Measurements from ENCODE around the gene INPP5D. TPM values are rescaled to one million over a fixed set of nuclear protein-coding genes. Genes with fewer than 3 reads are reported as not detected.
A peak's percentile ranks its signal among the peaks of the same experiment; 100 is the strongest.
"Not testable (repeated sequence)": the region's sequence is repeated elsewhere in the genome, so short reads cannot be mapped to it uniquely, and the experiment has no call there.

The INPP5D gene
- polyA plus RNA-seq, 1 donor from 2014 or later = 220 TPM

DNA sequence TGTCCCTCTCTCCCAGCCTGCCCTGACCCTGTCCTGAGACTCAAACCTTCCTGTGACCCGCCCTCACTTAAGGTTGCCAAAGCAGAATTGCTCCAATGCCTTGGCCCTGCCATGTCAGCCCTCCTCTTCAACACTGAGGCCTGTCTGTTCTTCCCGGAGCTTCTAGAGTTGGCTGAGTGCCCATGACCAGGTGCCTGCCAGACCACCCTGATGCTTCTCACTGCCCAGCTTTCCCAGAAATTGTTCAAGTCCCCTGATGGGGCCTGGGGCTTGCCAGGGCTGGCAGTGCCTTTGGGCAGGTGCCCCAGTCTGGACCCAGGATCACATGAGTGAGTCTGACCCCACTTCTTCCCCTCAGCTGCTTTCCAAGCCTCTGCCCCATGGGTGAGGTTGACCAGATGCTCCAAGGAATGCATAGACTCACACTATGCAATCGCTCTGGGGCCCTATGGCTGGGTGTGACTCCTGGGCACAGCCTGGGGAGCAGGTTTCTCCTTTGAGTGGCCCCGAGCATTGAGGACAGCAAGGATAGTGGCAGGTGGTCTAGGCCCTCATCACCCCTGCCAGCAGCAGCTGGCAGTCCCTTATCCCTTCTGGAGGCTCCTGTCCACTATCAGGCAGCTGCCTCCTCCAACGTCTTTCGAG lies 3.1 kb upstream of the INPP5D start:
- Mint-ChIP-seq H3K27me3 (no peaks in the 10 kb centered on the region), H3K4me3 (peak overlapping the region in 1 of 4 donors; percentile 40)

DNA sequence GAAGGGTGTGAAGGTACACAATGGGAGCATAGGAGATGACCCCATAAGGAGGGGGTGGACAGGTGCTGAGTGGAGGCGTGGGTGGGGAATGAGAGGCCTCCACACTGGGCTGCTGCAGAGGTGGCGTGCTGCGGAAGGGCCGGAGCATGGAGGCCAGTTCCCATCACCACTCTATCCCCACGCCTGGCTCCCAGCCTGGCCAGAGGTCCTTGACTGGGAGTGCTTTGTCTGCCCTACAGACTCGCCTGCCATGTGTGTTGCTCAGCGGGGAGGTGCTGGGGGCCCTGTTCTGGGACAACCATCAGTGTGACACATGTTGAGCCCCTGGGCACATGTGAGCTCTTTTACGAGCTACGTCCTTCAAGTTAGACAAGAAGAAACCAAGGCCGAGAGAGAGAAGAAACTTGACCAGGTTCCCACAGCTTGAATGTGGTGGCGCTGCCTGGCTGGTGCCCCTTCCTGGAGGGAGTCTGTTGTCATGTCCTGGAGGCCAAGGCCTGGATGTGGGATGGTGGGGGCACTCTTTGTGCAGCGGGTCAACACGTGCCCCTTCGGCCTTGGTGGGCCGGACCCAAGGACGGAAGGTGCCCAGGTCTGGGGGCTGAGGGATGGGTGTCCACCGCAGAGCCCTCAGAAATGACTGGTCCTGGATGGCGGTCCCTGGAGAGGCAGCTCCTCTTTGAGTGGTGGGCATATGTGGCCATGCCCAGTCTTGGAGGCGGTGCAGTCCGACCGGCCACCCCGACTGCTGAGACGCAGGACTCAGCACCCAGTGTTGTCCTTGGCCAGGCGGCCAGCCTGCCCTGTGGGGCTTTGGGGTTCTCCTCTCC lies 1.2 kb upstream of the INPP5D start:
- Mint-ChIP-seq H3K27me3 (no peaks in the 10 kb centered on the region), H3K36me3 (no peaks in the 10 kb centered on the region), H3K9me3 (peaks cover 0 to 3% (median 0%) of the 10 kb centered on the region in 3 donors), H3K4me3 (peak overlapping the region; percentile 50 to 99 (median 62)), H3K27ac (peak overlapping the region; percentile 68 to 99 (median 97)), H3K4me1 (peaks cover 19% of the 10 kb centered on the region in 3 donors)

More for the DNA sequence above, 3.1 kb upstream of the INPP5D start:
- Mint-ChIP-seq H3K9me3 (peaks cover 0 to 3% (median 0%) of the 10 kb centered on the region in 3 donors), H3K36me3 (no peaks in the 10 kb centered on the region), H3K4me1 (peaks cover 12 to 18% (median 17%) of the 10 kb centered on the region in 3 donors), H3K27ac (peak overlapping the region in 2 of 3 donors; percentile 13 to 68)

DNA sequence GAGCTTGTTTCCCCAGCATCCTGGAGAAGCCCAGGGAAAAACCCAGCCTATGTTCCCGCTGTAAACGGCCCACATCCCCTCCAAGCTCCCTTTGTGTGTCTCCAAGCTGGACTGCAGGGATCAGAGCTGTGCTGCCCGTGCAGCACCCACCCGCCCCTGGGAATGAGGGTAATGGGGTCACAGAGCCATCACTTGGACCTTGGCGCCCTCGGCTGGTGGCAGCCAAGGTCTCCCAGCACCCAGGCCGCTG lies 670 bp upstream of the INPP5D start:
- Mint-ChIP-seq H3K9me3 (peaks cover 0 to 3% (median 0%) of the 10 kb centered on the region in 3 donors), H3K4me3 (peak overlapping the region; percentile 92 to 99 (median 97)), H3K4me1 (peaks cover 17 to 19% (median 18%) of the 10 kb centered on the region in 3 donors), H3K27me3 (no peaks in the 10 kb centered on the region), H3K27ac (peak overlapping the region; percentile 96 to 99 (median 97)), H3K36me3 (peaks cover 2% of the 10 kb centered on the region)

DNA sequence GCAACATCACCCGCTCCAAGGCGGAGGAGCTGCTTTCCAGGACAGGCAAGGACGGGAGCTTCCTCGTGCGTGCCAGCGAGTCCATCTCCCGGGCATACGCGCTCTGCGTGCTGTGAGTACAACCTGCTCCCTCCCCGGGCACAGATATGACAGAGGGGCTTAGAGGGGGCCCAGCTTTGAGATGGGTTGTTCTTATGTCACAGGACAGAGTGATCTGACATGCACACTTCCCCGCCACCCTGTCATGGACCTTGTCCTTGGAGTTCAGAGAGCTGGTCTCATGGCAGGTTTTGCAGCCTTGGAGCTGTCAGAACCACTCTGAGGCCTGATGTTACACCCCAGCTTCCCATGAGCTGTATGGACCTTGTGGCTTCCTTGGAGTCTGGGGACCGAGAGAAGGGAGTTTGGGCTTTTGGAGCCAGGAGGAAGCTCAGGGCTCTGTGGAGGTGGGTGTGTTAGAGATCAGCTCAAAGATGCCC lies 398 bp downstream of the INPP5D start:
- Mint-ChIP-seq H3K36me3 (peaks cover 4% of the 10 kb centered on the region), H3K27me3 (no peaks in the 10 kb centered on the region), H3K9me3 (peaks cover 0 to 3% (median 0%) of the 10 kb centered on the region in 3 donors), H3K4me3 (peak overlapping the region; percentile 92 to 99 (median 97)), H3K4me1 (peaks cover 23 to 28% (median 27%) of the 10 kb centered on the region in 3 donors), H3K27ac (peak overlapping the region; percentile 96 to 99 (median 97))

DNA sequence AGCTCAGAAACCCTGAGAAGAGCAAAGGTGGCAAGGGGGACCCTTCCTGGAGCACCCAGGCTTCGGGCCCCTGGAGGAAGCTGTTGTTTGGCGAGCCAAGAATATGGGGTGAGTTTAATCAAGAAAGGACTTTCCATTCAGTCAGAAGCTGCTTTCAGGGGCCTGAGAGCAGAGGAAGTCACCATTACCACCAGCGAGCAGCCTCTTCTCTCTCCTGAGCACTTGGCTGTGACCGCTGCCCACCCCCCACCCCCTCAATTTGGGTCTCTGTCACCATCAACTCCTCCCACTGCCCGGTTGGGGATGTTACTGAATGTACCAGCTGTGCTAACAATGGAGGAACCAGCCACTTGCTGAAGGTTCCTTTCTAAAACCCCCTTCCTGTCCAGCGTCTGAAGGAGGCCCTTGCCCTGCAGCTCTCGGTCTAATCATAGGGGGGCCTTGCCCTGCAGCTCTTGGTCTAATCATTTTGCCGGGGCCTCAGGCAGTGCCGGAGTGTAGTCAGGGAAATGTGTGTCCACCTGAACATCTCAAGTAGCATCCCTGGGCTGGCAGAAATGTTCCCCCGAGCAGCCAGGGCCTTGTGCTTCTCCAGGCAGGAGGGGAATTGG lies 943 bp downstream of the INPP5D start:
- Mint-ChIP-seq H3K4me3 (peak overlapping the region; percentile 92 to 99 (median 97)), H3K27ac (peak overlapping the region; percentile 96 to 99 (median 97)), H3K27me3 (no peaks in the 10 kb centered on the region), H3K4me1 (peaks cover 23 to 28% (median 27%) of the 10 kb centered on the region in 3 donors), H3K9me3 (peaks cover 0 to 3% (median 0%) of the 10 kb centered on the region in 3 donors), H3K36me3 (peaks cover 5% of the 10 kb centered on the region)

DNA sequence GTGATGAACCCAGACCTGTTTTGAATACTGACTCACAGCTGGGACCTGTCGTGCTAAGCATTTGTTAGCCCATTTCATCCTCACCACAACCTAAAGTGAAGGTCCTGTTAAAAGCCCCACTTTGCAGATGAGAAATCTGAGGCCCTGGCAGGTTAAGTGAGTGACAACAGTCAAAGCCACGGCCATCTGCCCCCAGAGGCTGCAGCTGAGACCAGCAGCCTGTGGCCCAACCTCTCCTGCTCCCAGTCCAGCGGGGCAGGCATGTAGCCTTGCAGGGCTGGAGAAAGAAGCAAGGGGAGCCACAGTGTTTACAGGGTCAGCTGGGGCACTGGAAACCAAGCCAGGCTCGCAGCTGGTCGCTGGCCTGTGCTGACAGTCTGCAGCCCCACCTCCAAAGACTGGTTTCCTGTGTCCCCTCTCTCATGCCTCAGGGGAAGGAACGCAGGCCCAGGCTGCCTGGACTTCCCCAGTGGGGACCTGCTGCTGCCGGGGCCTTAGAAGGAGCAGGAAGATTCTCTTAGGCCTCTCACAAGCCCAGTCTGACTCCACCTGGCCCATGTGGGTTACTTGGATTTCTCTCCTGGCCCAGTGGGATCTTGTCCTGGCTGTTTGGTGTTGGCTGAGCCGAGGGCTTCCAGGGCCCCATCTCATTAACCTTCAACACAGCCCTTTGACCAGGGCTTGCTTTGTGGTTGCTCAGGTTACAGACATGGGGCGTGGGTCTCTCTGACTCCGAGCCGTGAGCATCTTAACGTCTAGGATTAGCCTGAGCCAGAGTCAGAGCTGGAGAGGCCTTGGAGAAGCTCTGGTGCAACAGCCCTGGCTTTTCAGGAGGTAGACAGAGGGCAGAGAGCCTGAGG lies 1.7 kb downstream of the INPP5D start:
- Mint-ChIP-seq H3K27me3 (no peaks in the 10 kb centered on the region), H3K4me1 (peaks cover 24 to 30% (median 29%) of the 10 kb centered on the region in 3 donors), H3K27ac (peak overlapping the region; percentile 96 to 99 (median 97)), H3K36me3 (peaks cover 5% of the 10 kb centered on the region), H3K9me3 (peaks cover 0 to 3% (median 0%) of the 10 kb centered on the region in 3 donors), H3K4me3 (peak overlapping the region; percentile 92 to 99 (median 97))

DNA sequence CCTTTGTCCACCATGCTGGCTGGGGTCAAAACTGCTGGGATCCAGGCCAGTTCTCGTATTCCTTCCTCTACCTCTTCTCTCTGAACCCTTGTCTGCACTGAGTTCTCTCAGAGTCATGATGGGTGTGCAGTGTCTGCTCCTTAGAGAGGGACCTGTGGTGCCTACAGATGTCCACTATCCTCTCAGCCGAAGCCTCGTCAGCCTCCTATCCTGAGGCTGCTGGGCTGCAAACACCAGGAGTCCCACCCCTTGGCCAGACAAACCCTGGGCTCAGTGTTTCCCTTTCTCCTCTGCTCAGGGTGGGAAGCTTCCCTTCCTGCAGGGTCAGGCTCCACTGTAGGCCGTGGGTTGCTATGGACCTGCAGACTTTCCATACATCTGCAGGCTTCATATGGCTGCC lies 2.3 kb downstream of the INPP5D start:
- Mint-ChIP-seq H3K9me3 (peaks cover 0 to 3% (median 0%) of the 10 kb centered on the region in 3 donors), H3K27me3 (no peaks in the 10 kb centered on the region), H3K36me3 (peaks cover 9% of the 10 kb centered on the region), H3K4me1 (peaks cover 30 to 36% (median 35%) of the 10 kb centered on the region in 3 donors), H3K4me3 (peak overlapping the region; percentile 92 to 99 (median 97)), H3K27ac (peak overlapping the region; percentile 88 to 99 (median 96))

DNA sequence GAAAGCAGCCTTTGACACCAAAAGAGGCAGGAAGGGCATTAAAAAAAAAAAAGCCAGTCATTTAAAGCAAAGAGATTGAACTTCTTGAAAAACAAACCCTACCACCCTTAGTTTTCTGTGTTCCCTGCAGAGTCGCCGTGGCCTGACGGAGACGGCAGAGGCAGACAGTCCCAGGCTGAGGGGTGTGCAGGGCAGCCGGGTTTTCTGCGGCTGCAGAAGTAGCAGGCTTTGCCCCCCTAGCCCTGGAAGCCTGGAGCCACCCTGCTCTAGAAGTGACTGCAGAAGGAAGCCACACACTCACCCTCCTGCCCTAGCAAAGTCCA lies 2.8 kb downstream of the INPP5D start:
- Mint-ChIP-seq H3K4me1 (peaks cover 34 to 41% (median 39%) of the 10 kb centered on the region in 3 donors), H3K9me3 (peaks cover 0 to 3% (median 0%) of the 10 kb centered on the region in 3 donors), H3K27ac (peak overlapping the region; percentile 88 to 99 (median 96)), H3K27me3 (no peaks in the 10 kb centered on the region), H3K36me3 (peaks cover 9% of the 10 kb centered on the region), H3K4me3 (peak overlapping the region; percentile 92 to 99 (median 97))

DNA sequence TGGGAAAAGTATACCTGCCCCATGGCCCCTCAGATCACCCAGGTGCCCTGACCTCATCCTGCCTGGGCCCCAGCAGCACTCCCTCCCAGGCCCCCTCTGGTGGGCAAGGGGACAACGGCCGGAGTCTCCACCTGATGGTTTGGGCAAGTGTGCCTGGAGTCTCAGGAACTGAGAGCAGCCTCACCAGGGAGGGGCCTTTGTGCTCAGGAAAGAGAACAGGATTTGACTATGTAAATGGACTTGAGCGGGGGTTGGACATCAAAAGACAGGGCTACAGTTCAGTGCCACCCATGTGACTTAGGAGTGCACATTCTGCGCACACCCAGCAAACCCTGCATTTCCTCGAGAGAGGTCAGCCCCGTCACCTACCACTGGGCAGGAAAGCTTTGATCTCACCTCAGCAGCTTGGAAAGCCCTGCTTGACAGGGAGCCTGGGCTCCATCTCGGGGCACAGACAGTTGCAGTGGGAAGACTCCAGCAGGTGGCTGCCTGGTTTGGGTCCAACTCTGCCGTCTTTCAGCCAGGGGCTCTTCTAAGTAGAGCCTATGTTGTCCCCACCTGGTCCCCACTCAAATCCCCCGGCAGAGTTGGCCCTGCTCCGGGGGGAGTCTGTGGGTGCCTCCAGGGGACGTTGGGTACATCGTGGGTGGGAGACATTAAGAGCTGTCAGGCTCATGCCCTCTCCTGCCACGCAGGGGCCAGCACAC lies 3.3 kb downstream of the INPP5D start:
- Mint-ChIP-seq H3K27me3 (no peaks in the 10 kb centered on the region), H3K4me1 (peaks cover 35 to 40% (median 39%) of the 10 kb centered on the region in 3 donors), H3K27ac (peak overlapping the region; percentile 88 to 99 (median 96)), H3K9me3 (peaks cover 0 to 3% (median 0%) of the 10 kb centered on the region in 3 donors), H3K36me3 (peaks cover 9% of the 10 kb centered on the region), H3K4me3 (peak overlapping the region; percentile 92 to 99 (median 97))

DNA sequence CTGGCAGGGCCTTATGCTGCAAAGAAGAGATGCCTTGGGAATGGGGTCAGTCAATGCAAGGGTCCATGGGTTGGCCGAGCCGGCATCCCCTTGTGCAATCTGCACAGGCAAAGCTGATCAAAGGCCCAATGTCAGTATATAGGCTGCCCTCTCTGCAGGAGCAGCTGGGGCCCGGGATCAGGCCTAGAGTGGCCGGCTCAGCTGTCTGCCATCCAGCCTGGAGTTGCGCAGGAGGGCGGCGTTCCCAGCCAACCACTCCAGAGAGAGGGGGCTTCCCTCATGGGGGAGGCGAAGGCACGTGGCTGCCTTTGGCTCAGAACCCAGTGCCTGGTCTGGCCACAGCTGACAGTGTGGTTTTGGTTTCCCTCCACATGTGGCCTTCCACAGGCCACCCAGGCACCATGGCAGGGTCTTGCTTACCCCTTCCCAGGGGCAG lies 3.9 kb downstream of the INPP5D start:
- Mint-ChIP-seq H3K36me3 (peaks cover 12% of the 10 kb centered on the region), H3K27me3 (no peaks in the 10 kb centered on the region), H3K4me3 (peak overlapping the region; percentile 92 to 99 (median 97)), H3K4me1 (peaks cover 41 to 44% (median 42%) of the 10 kb centered on the region in 3 donors), H3K9me3 (peaks cover 0 to 3% (median 0%) of the 10 kb centered on the region in 3 donors), H3K27ac (peak overlapping the region in 2 of 3 donors; percentile 88 to 96)

DNA sequence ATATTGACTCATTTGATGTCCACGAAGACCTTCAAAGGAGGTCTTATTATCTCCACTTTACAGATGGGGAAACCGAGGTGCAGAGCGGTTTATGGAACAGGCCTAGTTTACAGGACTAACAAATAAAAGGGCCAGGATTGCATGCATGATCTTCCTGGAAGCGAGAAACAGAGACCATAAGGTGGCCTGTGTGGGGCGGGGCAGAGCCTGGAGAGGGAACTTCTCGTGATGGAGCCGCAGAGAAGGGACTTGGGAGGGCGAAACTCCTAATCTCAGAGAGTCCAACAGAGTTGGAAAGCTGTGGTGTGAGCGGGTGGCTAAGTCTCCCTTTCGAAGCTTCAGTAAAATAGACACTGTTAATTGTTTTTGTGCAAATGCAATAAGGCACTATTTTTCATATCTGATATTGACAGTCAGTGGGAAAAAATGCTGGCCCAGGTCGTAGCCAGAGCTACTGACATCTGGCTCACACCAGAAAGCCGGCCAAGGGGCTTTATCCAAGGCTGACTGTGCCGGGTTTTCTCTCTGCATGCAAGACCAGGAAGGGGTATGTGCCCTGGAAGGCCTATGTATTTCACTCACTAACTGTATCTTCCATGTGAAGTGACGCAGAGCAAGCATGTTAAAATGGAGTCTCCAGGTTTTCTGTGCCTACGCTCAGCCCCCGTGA lies 4.5 kb downstream of the INPP5D start:
- H3K4me1 Mint-ChIP-seq = peaks cover 48 to 50% (median 48%) of the 10 kb centered on the region in 3 donors
- peak overlapping the region in 2 of 3 donors; percentile 73 to 96 for H3K27ac Mint-ChIP-seq
- H3K9me3 Mint-ChIP-seq = peaks cover 0 to 3% (median 0%) of the 10 kb centered on the region in 3 donors
- no peaks in the 10 kb centered on the region for H3K27me3 Mint-ChIP-seq
- peaks cover 12% of the 10 kb centered on the region for H3K36me3 Mint-ChIP-seq
- peak overlapping the region; percentile 52 to 92 (median 88) for H3K4me3 Mint-ChIP-seq

DNA sequence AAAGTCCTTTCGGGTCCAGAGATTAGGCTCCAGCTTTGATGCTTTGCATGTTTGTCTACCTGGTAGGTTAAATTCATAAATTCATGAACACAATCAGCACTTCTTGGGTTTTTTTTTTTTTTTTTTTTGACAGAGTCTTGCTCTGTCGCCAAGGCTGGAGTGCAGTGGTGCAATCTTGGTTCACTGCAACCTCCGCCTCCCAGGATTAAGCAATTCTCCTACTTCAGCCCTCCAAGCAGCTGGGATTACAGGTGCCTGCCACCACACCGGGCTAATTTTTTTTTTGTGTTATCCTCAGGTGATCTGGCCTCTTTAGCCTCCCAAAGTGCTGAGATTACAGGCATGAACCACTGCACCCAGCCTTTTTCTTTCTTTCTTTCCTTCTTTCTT lies 5.1 kb downstream of the INPP5D start:
- Mint-ChIP-seq H3K4me1 (peaks cover 48 to 53% (median 49%) of the 10 kb centered on the region in 3 donors), H3K27ac (peak overlapping the region in 2 of 3 donors; percentile 73 to 96), H3K4me3 (peak overlapping the region; percentile 61 to 92 (median 88)), H3K36me3 (peaks cover 12% of the 10 kb centered on the region)
- H3K27me3 Mint-ChIP-seq, H3K9me3 Mint-ChIP-seq: not testable (repeated sequence)

DNA sequence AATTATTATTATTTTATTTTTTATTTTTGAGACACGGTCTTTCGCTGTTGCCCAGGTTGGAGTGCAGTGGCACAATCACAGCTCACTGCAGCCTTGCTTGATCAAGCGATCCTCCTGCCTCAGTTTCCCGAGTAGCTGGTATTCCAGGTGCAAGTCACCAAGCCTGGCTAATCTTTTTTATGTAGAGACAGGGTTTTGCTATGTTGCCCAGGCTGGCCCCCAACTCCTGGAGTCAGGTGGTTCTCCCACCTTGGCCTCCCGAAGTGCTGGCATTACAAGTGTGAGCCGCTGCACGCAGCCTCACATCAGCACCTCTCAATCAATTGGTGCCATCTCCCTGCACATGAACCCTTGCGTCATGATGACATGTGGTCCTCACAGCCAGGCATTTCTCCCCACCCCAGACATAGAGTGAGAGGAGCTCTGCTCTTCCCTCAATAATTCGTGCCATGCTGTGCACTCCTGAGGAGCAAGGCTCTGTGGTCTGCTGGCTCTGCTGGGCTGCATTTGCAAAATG lies 5.9 kb downstream of the INPP5D start:
- no peaks in the 10 kb centered on the region for H3K9me3 Mint-ChIP-seq
- H3K36me3 Mint-ChIP-seq = peaks cover 16% of the 10 kb centered on the region
- H3K4me3 Mint-ChIP-seq = peak overlapping the region in 3 of 4 donors; percentile 1 to 82 (median 73)
- H3K27ac Mint-ChIP-seq = peak overlapping the region in 1 of 3 donors; percentile 77
- no peaks in the 10 kb centered on the region for H3K27me3 Mint-ChIP-seq
- peaks cover 55 to 60% (median 56%) of the 10 kb centered on the region in 3 donors for H3K4me1 Mint-ChIP-seq
